ENCODE measurements around the gene PEX5L. TPM values are rescaled to one million over a fixed set of nuclear protein-coding genes. Genes with fewer than 3 reads are reported as not detected.

Gene PEX5L
- total RNA-seq, 4 donors from 2014 or later, result 0.13 to 2.0 TPM; not detected in 2

DNA sequence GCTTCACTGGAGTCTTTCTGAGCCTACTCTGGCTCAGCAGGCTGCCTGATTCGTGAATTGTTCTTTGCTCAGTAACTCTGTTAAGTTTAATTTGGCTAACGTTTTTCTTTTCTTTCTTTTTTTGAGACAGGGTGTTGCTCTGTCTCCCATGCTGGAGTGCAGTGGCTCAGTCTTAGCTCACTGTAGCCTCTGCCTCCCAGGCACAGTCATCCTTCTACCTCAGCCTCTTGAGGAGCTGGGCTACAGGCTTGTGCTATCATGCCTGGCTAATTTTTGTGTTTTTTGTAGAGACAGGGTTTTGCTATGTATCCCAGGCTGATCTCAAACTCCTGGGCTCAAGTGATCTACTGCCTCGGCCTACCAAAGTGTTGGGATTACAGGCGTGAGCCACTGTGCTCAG is 165.0 kb downstream of the PEX5L start:
- no peak for DNase-seq
- Histone ChIP-seq H3K4me1 (no peaks in the 10 kb centered on the region), H3K27ac (no peak overlapping the region), H3K4me3 (replicated peaks in 1 of 3) (no peak overlapping the region), H3K36me3 (no peaks in the 10 kb centered on the region), H3K27me3 (no peaks in the 10 kb centered on the region), H3K9me3 (no peaks in the 10 kb centered on the region)
- intact Hi-C loops (cut with DNase I), result no loop called here
- TF ChIP-seq, protein P1, sequence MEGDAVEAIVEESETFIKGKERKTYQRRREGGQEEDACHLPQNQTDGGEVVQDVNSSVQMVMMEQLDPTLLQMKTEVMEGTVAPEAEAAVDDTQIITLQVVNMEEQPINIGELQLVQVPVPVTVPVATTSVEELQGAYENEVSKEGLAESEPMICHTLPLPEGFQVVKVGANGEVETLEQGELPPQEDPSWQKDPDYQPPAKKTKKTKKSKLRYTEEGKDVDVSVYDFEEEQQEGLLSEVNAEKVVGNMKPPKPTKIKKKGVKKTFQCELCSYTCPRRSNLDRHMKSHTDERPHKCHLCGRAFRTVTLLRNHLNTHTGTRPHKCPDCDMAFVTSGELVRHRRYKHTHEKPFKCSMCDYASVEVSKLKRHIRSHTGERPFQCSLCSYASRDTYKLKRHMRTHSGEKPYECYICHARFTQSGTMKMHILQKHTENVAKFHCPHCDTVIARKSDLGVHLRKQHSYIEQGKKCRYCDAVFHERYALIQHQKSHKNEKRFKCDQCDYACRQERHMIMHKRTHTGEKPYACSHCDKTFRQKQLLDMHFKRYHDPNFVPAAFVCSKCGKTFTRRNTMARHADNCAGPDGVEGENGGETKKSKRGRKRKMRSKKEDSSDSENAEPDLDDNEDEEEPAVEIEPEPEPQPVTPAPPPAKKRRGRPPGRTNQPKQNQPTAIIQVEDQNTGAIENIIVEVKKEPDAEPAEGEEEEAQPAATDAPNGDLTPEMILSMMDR (IDR thresholded peaks at IDR 0.05), result no peak
- TF ChIP-seq POLR2A (IDR thresholded peaks at IDR 0.05), result no peak
- 51 to 57% methylated on average over 4 of the region's 4 CpGs for WGBS, 2 donors

DNA sequence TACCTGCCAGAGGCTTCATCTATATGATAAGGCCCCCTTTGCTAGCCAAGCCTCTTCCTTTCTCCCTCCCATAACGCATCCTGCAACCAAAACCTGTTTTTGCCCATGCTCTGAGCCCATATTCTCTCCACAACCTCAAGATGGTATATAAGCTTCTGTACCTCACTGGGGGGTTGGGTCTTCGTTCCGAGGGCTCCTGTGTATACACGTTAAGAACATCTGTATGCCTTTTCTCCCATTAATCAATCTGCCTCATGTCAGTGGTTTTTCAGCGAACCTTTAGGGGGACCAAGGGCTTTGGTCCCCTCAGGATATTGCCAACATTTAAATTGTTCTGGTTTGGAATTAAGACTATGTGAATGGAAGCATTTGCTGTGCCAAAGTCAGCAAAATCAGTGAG is 168.0 kb downstream of the PEX5L start:
- H3K4me1 ChIP-seq, result no peaks in the 10 kb centered on the region
- no peaks in the 10 kb centered on the region for H3K36me3 ChIP-seq
- H3K9me3 ChIP-seq, result no peaks in the 10 kb centered on the region
- no peaks in the 10 kb centered on the region for H3K27me3 ChIP-seq
- H3K27ac ChIP-seq, result no peak overlapping the region
- no peak for DNase-seq
- 49 to 67% methylated on average over 5 of the region's 5 CpGs for WGBS, 2 donors
- no peak for TF ChIP-seq POLR2A (IDR thresholded peaks at IDR 0.05)
- TF ChIP-seq, protein P1 (IDR thresholded peaks at IDR 0.05), result no peak
- intact Hi-C loops (cut with DNase I), result no loop called here
- no peak overlapping the region for H3K4me3 ChIP-seq (replicated peaks in 1 of 3)

DNA sequence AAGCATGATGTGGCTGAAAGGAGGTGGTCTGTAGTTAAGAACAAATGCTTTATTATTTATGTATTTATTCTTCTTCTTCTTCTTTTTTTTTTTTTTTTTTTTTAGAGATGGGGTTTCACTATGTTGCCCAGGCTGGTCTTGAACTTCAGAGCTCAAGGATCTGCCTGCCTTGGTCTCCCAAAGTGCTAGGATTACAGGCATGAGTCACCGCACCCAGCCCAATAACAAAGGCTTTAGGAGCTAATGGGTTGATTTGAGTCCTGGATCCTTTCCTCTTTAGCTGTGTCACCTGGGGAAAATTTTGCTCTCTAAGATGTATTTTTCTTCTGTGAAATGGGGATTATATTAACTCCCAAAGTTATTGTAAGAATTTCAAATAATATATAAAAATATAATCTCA is 168.8 kb downstream of the PEX5L start:
- intact Hi-C loops (cut with DNase I), result no loop called here
- no peak overlapping the region for H3K27ac ChIP-seq
- no peaks in the 10 kb centered on the region for H3K36me3 ChIP-seq
- 91 to 97% methylated on average over 1 of the region's 1 CpG for WGBS, 2 donors
- no peak for TF ChIP-seq POLR2A (IDR thresholded peaks at IDR 0.05)
- TF ChIP-seq, protein P1 (IDR thresholded peaks at IDR 0.05), result no peak
- no peak for DNase-seq
- no peaks in the 10 kb centered on the region for H3K9me3 ChIP-seq
- no peak overlapping the region for H3K4me3 ChIP-seq (replicated peaks in 1 of 3)
- no peaks in the 10 kb centered on the region for H3K4me1 ChIP-seq
- H3K27me3 ChIP-seq, result no peaks in the 10 kb centered on the region

DNA sequence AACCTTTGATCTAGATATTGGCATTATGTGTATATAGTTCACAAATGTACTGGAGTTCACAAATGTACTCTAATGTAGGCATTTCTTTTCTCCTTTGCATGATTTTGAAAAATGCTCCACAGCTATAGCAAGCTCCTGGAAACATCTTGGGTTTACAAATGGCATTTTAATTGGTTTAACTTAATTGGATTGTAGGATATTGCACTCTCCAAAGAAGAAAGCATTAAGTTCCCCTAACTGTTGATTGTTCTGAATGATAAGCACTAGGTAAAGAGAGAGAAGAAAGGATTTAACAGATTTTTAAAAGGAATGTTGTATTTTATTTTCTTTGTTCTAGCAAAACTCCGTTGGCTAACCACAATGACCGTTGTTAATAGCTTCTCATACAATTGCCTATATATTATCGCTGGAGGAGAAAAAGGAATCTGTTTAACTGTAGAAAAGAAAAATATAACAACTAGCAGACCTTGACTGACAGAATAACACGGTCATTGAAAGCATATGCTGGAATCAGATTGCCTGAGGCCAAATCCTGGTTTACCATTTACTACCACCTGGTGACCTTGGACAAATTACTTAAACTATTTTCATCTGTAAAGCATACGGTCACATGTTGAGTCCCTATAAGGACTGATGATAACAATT is 170.8 kb downstream of the PEX5L start:
- Histone ChIP-seq H3K36me3 (no peaks in the 10 kb centered on the region), H3K27ac (no peak overlapping the region), H3K4me1 (no peaks in the 10 kb centered on the region), H3K9me3 (no peaks in the 10 kb centered on the region), H3K4me3 (replicated peaks in 1 of 3) (no peak overlapping the region), H3K27me3 (no peaks in the 10 kb centered on the region)
- no peak for TF ChIP-seq POLR2A (IDR thresholded peaks at IDR 0.05)
- TF ChIP-seq, protein P1 (IDR thresholded peaks at IDR 0.05), result no peak
- 44 to 54% methylated on average over 5 of the region's 5 CpGs for WGBS, 2 donors
- DNase-seq, result no peak
- intact Hi-C loops (cut with DNase I), result no loop called here

DNA sequence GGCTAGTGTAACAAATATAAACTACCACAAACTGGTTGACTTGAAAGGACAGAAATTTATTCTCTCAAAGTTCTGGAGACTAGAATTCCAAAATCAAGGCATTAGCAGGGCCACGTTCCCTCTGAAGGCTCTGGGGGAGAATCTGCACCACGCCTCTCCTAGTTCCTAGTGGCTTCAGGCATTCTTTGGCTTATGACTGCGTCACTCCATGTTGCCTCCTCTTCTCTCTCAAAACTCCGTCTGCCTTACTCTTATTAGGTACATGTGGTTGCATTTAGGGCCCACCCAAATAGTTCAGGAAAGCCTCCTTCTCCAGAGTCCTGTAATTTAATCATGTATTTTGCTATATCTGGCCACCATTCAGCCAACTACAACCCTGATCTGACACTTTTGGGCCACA is 174.8 kb downstream of the PEX5L start:
- Histone ChIP-seq H3K4me1 (no peaks in the 10 kb centered on the region), H3K9me3 (no peaks in the 10 kb centered on the region), H3K27me3 (no peaks in the 10 kb centered on the region), H3K4me3 (replicated peaks in 1 of 3) (no peak overlapping the region), H3K36me3 (no peaks in the 10 kb centered on the region), H3K27ac (no peak overlapping the region)
- TF ChIP-seq POLR2A (IDR thresholded peaks at IDR 0.05), result no peak
- TF ChIP-seq, protein P1 (IDR thresholded peaks at IDR 0.05), result no peak
- whole genome bisulfite sequencing, 2 donors, result 88 to 90% methylated on average over 4 of the region's 4 CpGs
- intact Hi-C loops (cut with DNase I), result no loop called here
- DNase-seq, result no peak
